H54 (cell line): ENCODE data around the gene ORC4.
"Not testable (repeated sequence)": the region's sequence is repeated elsewhere in the genome, so short reads cannot be mapped to it uniquely, and the experiment has no call there.

Source experiments
- DNase-seq: peaks from one replicate; pipeline ENCODE4 v3.0.0; 2011; ENCODE audit warnings: low spot score, mixed read lengths; ENCODE audit not compliant: insufficient read length
- FAIRE-seq: peaks from 3 replicates; lab custom pipeline; 2011; peaks lifted over from hg19 to GRCh38; lab: Jason Lieb, UNC
- POLR2A ChIP-seq: IDR thresholded peaks from 2 replicates; pipeline ENCODE4 v1.6.1; 2011; ENCODE audit warnings: low read depth, mild to moderate bottlenecking, low read length

Gene ORC4

GRCh38 chr2:148027822-148028221 is 7.3 kb upstream of the ORC4 start:
- DNase-seq (no peak), FAIRE-seq (no peak)
- TF ChIP-seq POLR2A, result no peak

GRCh38 chr2:148026573-148026972 is 6.0 kb upstream of the ORC4 start:
- TF ChIP-seq POLR2A, result no peak
- no peak for DNase-seq
- FAIRE-seq, result no peak

- TF ChIP-seq POLR2A, result no peak
- peak; percentile 30 for FAIRE-seq
- DNase-seq, result no peak
Observed at GRCh38 chr2:148023861-148024260, 3.3 kb upstream of the ORC4 start.

GRCh38 chr2:148022882-148023281 is 2.3 kb upstream of the ORC4 start:
- FAIRE-seq (no peak), DNase-seq (no peak)
- TF ChIP-seq POLR2A, result no peak

- TF ChIP-seq POLR2A, result no peak
- DNase-seq, result no peak
- FAIRE-seq, result no peak
Observed at GRCh38 chr2:148022351-148022750, 1.8 kb upstream of the ORC4 start.

DNA sequence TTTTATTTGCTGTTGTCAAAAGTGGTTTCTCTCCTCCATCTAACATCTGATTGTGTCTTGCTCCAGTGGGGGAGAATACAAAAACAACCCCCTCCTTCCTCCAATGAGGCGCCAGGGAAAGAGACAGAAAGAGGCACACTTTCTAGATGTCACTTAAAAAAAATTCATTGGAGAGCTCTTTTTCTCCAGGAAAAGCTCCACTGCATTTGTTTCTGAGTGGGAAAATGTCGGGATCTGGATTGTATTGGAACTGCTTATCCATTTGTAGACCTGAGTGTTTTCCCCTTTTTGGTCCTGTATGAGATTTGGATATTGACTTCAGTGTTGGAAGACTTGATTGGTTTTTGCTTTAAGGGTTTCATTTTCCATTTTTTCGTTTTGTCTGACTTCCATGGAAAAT is 1.3 kb upstream of the ORC4 start:
- no peak for TF ChIP-seq POLR2A
- DNase-seq, result no peak
- FAIRE-seq, result no peak

DNA sequence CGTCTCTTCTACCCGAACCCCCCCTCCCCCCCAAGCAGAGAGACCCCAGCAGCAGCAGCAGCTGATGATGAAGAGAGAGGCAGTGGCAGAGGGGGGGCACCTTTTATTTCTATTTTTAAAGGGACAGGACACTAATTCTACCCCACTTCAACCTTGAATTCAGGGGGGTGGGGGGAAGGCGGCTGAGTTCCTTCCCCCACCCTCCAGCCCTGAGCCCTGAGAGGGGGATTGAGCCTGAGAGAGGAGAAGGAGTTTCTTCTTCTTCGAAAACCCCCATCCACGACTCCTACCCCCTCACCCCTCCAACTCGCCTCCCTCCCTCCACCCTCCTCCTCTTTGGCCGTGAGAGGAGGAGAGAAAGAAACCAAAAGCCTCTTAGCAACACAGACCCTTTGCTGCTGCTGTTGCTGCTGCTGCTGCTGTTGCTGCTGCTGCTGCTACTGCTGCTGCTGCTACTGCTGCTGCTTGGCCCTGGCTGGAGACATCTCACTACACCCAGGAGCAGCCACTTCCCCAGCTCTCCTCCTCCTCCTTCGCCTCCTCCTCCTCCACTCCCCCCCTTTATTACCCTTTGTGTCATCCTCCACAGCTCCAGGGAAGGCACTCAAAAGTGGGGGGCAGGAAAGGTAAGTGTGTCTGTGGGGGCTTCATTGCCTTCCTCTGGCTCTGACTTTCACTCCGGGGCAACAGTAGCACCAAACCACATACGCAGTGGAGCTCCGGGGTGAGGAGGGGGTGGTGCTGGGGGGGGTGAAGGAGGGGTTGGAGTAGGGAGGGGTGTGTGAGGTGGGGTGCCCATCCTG is 723 bp upstream of the ORC4 start, which contains the start of gene MBD5:
Gene MBD5 (plus strand): TSS at position 33 of the 803 bp plus-strand sequence.
- DNase-seq, result peak; percentile 9
- FAIRE-seq, result peak; percentile 43
- peak; percentile 47; the same call in 1 of the 2 replicates for TF ChIP-seq POLR2A

DNA sequence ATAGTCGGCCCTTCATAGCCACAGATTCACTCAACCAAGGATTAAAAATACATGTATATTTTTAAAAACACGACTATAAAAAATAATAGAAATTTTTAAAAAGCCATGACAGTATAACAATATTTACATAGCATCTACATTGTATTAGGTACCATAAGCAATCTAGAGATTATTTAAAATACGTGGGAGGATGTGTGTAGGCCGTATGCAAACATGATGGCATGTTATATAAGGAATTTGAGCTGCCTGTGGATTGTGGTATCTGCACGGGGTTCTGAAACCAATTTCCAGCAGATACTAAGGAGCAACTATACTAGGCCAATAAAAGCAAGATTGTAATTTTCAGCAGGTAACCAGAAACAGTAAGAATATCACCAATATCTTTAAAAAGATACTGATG is 5.9 kb downstream of the ORC4 start:
- FAIRE-seq (no peak), DNase-seq (no peak)
- TF ChIP-seq POLR2A, result no peak

DNA sequence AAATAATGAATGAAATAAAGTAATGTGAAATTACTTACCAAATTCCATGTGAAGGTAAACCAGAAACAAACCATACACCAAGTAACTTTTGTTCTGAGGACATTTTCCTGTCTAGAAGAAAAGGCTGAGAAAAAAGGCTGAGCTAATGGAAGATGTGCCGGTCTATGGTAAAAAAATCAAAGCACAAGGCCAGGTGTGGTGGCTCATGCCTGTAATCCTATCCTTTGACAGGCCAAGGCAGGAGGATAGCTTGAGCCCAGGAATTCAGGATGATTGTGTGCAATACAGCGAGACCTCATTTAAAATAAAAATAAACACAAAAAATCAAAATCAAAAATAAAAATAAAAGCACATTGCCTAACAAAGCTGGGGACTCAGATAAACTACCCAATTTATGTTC is 6.7 kb downstream of the ORC4 start:
- no peak for TF ChIP-seq POLR2A
- no peak for FAIRE-seq
- DNase-seq, result no peak

DNA sequence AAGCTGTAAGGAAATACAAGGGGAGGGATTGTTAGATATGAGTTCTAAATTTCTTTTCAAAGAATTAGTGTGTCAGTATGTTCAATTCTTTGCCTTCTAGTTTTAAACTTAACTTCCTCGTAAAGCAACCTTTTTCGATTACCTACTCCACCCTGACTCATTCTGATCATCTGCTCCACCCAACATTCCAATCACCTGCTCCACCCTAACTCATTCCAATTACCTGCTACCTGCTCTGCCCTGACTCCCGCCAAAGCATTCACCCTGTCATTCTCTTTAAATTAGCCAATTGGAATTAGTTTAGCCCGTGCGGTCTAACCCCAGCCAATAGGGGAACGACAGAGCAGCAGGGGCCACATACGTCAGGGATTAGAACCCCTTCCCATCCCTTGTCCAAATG is 12.1 kb downstream of the ORC4 start:
- DNase-seq, FAIRE-seq: not testable (repeated sequence)

- no peak for DNase-seq
- no peak for TF ChIP-seq POLR2A
- no peak for FAIRE-seq
Observed at GRCh38 chr2:148007219-148007900, 13.2 kb downstream of the ORC4 start.

DNA sequence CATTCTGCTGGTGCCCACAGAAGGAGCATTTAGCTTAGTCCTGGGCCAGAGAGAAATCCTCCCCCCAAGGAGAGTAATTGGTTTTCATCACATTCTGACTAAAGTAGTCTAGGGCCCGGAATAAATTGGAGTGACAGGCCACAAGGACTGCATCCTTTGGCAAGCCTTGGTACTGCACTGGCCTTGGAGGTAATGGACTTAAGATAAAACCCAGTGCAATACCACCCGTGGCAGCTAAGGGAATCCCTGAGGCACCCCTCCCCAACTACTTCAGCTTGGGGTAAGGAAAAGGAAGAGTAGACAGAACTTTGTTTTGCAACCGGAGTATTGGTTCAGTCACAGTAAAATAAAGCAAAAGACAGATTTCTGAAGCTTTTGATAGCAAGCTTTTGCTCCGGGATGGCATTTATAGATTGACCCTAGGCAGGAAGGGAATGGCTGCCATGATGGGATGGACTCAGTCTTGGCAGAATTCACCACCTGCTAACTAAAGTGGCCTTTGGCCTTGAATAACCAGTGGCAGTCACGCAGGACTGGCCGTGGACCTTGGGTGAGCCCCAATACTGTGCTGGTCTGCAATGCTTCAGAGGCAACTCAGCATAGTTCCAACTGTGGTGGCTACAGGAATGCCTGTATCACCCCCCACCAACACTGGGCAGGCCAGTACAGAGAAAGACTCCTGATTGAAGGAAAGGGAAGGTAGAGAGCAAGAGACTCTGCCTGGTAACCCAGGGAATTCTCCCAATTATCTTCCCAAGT is 14.1 kb downstream of the ORC4 start:
- no peak for FAIRE-seq
- no peak for DNase-seq
- no peak for TF ChIP-seq POLR2A

GRCh38 chr2:148002420-148002819 is 18.1 kb downstream of the ORC4 start:
- not testable (repeated sequence) for FAIRE-seq, DNase-seq

- FAIRE-seq, result no peak
- no peak for DNase-seq
- no peak for TF ChIP-seq POLR2A
Observed at GRCh38 chr2:148000095-148000494, 20.4 kb downstream of the ORC4 start.
